K562 (cell line): ENCODE data around the gene CALML6. TPM values are rescaled to one million over a fixed set of nuclear protein-coding genes. Genes with fewer than 3 reads are reported as not detected.
A peak's percentile ranks its signal among the peaks of the same experiment; 100 is the strongest.

Source experiments
- ATAC-seq: fragments of 200-7000 bp; cut with Tn5 transposase; 3 replicates; pipeline ENCODE4 v1.9.1; 2020; ENCODE audit warnings: moderate library complexity
- BruUV-seq: library from RNA; stranded (reverse); fragments of 400-500 nt; replicated peaks from 2 replicates; lab custom pipeline; 2021; lab: Mats Ljungman, UMichigan
- CTCF ChIA-PET: fragments of 300-600 bp; formaldehyde crosslinking; extraction: SDS; loops from one replicate; lab custom pipeline; 2021; ENCODE audit warnings: low intra/inter-chr PET ratio; lab: Yijun Ruan, JAX
- POLR2A ChIA-PET: fragments of 300-600, 350-650 bp; sonication (Branson Sonifier 250); formaldehyde crosslinking; extraction: SDS; loops from one replicate; lab custom pipeline; 2021; ENCODE audit warnings: antibody characterized with exemption, inconsistent platforms; lab: Yijun Ruan, JAX
- DNase-seq, 4 experiments: peaks; one replicate each; pipeline versions ENCODE4 v3.0.0 to v3.0.0-alpha.2; 2011 to 2018; ENCODE audit warnings: low spot score in 3 of 4, mixed read lengths in 3 of 4; ENCODE audit errors: extremely low read depth in 1 of 4
- FAIRE-seq: peaks from 2 replicates; lab custom pipeline; 2011; peaks lifted over from hg19 to GRCh38; lab: Jason Lieb, UNC
- H2AFZ ChIP-seq: 2 replicates; pipeline ENCODE4 v1.6.0; 2011; ENCODE audit warnings: low read depth, low read length, control low read depth, inconsistent platforms
- H3K27ac ChIP-seq: fragments of 200-600 bp; 3 replicates; pipeline ENCODE4 v1.8.0; 2011; ENCODE audit warnings: low read depth, mild to moderate bottlenecking, control low read depth, inconsistent platforms, low read length, moderate library complexity, mixed read lengths; ENCODE audit errors: extremely low read depth
- H3K27me3 ChIP-seq, 2 experiments: fragments of 300-600 bp in 1 of 2; 2 replicates in 1 of 2; 3 replicates in 1 of 2; pipeline versions ENCODE4 v1.6.0 to v1.8.0; 2011; ENCODE audit warnings: inconsistent platforms in 2 of 2, low read length in 2 of 2, mild to moderate bottlenecking in 1 of 2, mixed read lengths in 1 of 2, moderate library complexity in 1 of 2; ENCODE audit not compliant: control insufficient read depth in 2 of 2, insufficient read depth in 2 of 2
- H3K36me3 ChIP-seq: fragments of 300-600 bp; 3 replicates; pipeline ENCODE4 v1.8.0; 2011; ENCODE audit warnings: mild to moderate bottlenecking, low read length, inconsistent platforms; ENCODE audit not compliant: control insufficient read depth, insufficient read depth
- H3K4me1 ChIP-seq, 2 experiments: fragments of 200-600 bp in 1 of 2; replicated peaks in 1 of 2; 2 replicates in 1 of 2; 3 replicates in 1 of 2; pipeline versions ENCODE4 v1.5.1 to v1.8.0; 2011; ENCODE audit warnings: inconsistent platforms in 2 of 2, low read length in 2 of 2, mild to moderate bottlenecking in 1 of 2, mixed read lengths in 1 of 2, moderate library complexity in 1 of 2; ENCODE audit not compliant: control insufficient read depth in 2 of 2, insufficient read depth in 2 of 2
- H3K4me2 ChIP-seq: 2 replicates; pipeline ENCODE4 v1.6.1; 2011; ENCODE audit warnings: low read length, control low read depth, inconsistent platforms, mixed read lengths; ENCODE audit not compliant: insufficient read depth
- H3K4me3 ChIP-seq: fragments of 200-600 bp; sonication (generic), shearing (Covaris generic); 2 replicates; pipeline ENCODE4 v1.5.1; 2016; ENCODE audit warnings: control low read depth, inconsistent platforms
- H3K79me2 ChIP-seq: fragments of 200-600 bp; 3 replicates; pipeline ENCODE4 v1.8.0; 2011; ENCODE audit warnings: low read length, inconsistent platforms; ENCODE audit not compliant: control insufficient read depth, insufficient read depth
- H3K9ac ChIP-seq, 2 experiments: 2 replicates each; pipeline versions ENCODE4 v1.6.0 to v1.6.1; 2011; ENCODE audit warnings: low read depth in 2 of 2, low read length in 2 of 2, control low read depth in 1 of 2, inconsistent platforms in 1 of 2, mild to moderate bottlenecking in 1 of 2, mixed read lengths in 1 of 2; ENCODE audit not compliant: insufficient read depth in 1 of 2
- H3K9me1 ChIP-seq: one replicate; pipeline ENCODE4 v1.6.0; 2011; ENCODE audit warnings: inconsistent platforms, mild to moderate bottlenecking, low read length, moderate library complexity; ENCODE audit not compliant: control insufficient read depth, insufficient read depth
- H3K9me3 ChIP-seq: replicated peaks from 2 replicates; pipeline ENCODE4 v1.5.1; 2011; ENCODE audit warnings: low read depth, low read length, inconsistent platforms; ENCODE audit not compliant: control insufficient read depth, insufficient read depth
- H4K20me1 ChIP-seq: replicated peaks from 2 replicates; pipeline ENCODE4 v1.6.1; 2011; ENCODE audit warnings: low read length, inconsistent platforms, mixed read lengths; ENCODE audit not compliant: control insufficient read depth, insufficient read depth
- HEY1 ChIP-seq: fragments of 250-450 bp; sonication (Bioruptor Pico); IDR thresholded peaks from 2 replicates; pipeline ENCODE4 v1.5.0; 2020; ENCODE audit warnings: mild to moderate bottlenecking, moderate library complexity, borderline replicate concordance
- PCBP1 ChIP-seq: fragments of 200-400 bp; formaldehyde crosslinking; IDR thresholded peaks from 2 replicates; pipeline ENCODE4 v1.6.1; 2018; ENCODE audit warnings: mild to moderate bottlenecking, low read depth, low read length; ENCODE audit not compliant: poor library complexity, severe bottlenecking
- PTBP1 ChIP-seq: fragments of 200-400 bp; formaldehyde crosslinking; IDR thresholded peaks from 2 replicates; pipeline ENCODE4 v1.6.1; 2017; ENCODE audit warnings: low read depth, low read length
- WGBS: fragments of 100-300 bp; shearing (Covaris generic); methylation state at CpG from one replicate; pipeline ENCODE4 v1.1.6; 2016; ENCODE audit warnings: low coverage, mixed read lengths; ENCODE audit not compliant: insufficient coverage; ENCODE audit errors: missing lambda C conversion rate; 5-methylcytosine and 5-hydroxymethylcytosine counted together
- in situ Hi-C: fragments of 300-500 bp; cut with MboI; formaldehyde crosslinking; loops from 4 replicates; pipeline ENCODE4 v1.15.0; 2018; ENCODE audit warnings: inconsistent platforms, mixed read lengths
- intact Hi-C: fragments of 100-400 bp; cut with micrococcal nuclease; formaldehyde crosslinking; loops from 2 replicates; pipeline ENCODE4 v1.14.2; 2022
- polyA plus RNA-seq, 8 experiments: library from polyadenylated mRNA; depleted of rRNA in 4 of 8; stranded (reverse) in 5 of 8; unstranded in 3 of 8; fragments of >200 nt; fragmentation: Nextera tagmentation in 2 of 8; fragmentation: Illumina TruSeq in 1 of 8; extraction: Ambion mirVana in 2 of 8; extraction: Trizol in 1 of 8; gene quantifications; 2 replicates each; pipeline versions ENCODE4 v1.2.1 to v1.2.3, GENCODE V29; 2011 to 2014; ENCODE audit warnings: inconsistent platforms in 1 of 8, missing spikeins in 1 of 8
- total RNA-seq, 7 experiments: library from RNA; depleted of rRNA in 6 of 7; stranded (reverse); fragments of >200 nt in 6 of 7; fragmentation: Illumina TruSeq in 2 of 7; extraction: Trizol in 2 of 7; gene quantifications; 2 replicates each; pipeline versions ENCODE4 v1.2.1 to v1.2.3, GENCODE V29; 2011 to 2021; ENCODE audit warnings: low replicate concordance in 1 of 7

Gene CALML6
- total and polyA plus RNA-seq, 9 of the 15 experiments (the other 6 are each of a cell fraction or from before 2014, with no cell fraction given) = 0.14 TPM; not detected in 8

GRCh38 chr1:1942753-1943656 is 27.9 kb downstream of the CALML6 start:
- H3K36me3 ChIP-seq = no peaks in the 10 kb centered on the region
- peaks cover 0 to 44% of the 10 kb centered on the region in 2 experiments; a peak in 2 of 5 replicates for H3K4me1 ChIP-seq
- ChIA-PET CTCF (interaction anchor here (2.3 kb wide), 1 partner anchor 103 kb away, joined by 18 read pairs; no protein-coding TSS in a partner anchor), POLR2A (interaction anchor here (0.6 to 1.5 kb wide), 4 partner anchors 23 to 103 kb away, joined by 3 to 4 read pairs (median 3); no protein-coding TSS in a partner anchor)
- H3K9me1 ChIP-seq = no peaks in the 10 kb centered on the region
- in situ Hi-C loops = no loop called here
- no peaks in the 10 kb centered on the region for H3K79me2 ChIP-seq
- no peak overlapping the region for H2AFZ ChIP-seq
- ATAC-seq = no peak
- intact Hi-C loops = no loop called here
- H3K4me3 ChIP-seq = no peak overlapping the region
- 22% methylated on average over 45 of the region's 45 CpGs for WGBS
- H3K27ac ChIP-seq = no peak overlapping the region
- peaks cover 56 to 95% of the 10 kb centered on the region in 2 experiments for H3K27me3 ChIP-seq
- no peak for FAIRE-seq
- peaks cover 14% of the 10 kb centered on the region for H4K20me1 ChIP-seq
- TF ChIP-seq PTBP1 (no peak), PCBP1 (peak; percentile 44), HEY1 (CRISPR knock-in tag) (no peak)
- H3K9me3 ChIP-seq = no peaks in the 10 kb centered on the region
- no peak overlapping the region for H3K9ac ChIP-seq
- no TSS peak for BruUV-seq
- H3K4me2 ChIP-seq = no peak overlapping the region
- DNase-seq = no peak
